Parathyroid adenoma (tissue), 2 donors: ENCODE data around the gene HIRIP3.
"Not testable (repeated sequence)": the region's sequence is repeated elsewhere in the genome, so short reads cannot be mapped to it uniquely, and the experiment has no call there.

ENCODE experiments used
- H2AFZ ChIP-seq: fragments of 300-600 bp; sonication (generic); one replicate; pipeline ENCODE4 v1.7.0; 2017; ENCODE audit warnings: antibody characterized with exemption, mild to moderate bottlenecking
- H3K27ac ChIP-seq: fragments of 300-600 bp; sonication (generic); one replicate; pipeline ENCODE4 v1.7.0; 2017
- H3K27me3 ChIP-seq: fragments of 300-600 bp; sonication (generic); one replicate; pipeline ENCODE4 v1.7.0; 2017; ENCODE audit warnings: low read length; ENCODE audit not compliant: control insufficient read depth, insufficient read depth
- H3K36me3 ChIP-seq: fragments of 300-600 bp; sonication (generic); one replicate; pipeline ENCODE4 v1.7.0; 2017; ENCODE audit warnings: low read length; ENCODE audit not compliant: control insufficient read depth, insufficient read depth
- H3K4me1 ChIP-seq: fragments of 300-600 bp; sonication (generic); one replicate; pipeline ENCODE4 v1.7.0; 2017; ENCODE audit warnings: control low read depth
- H3K4me2 ChIP-seq: fragments of 300-600 bp; sonication (generic); one replicate; pipeline ENCODE4 v1.7.0; 2017; ENCODE audit warnings: low read length
- H3K4me3 ChIP-seq: fragments of 300-600 bp; sonication (generic); one replicate; pipeline ENCODE4 v1.7.0; 2017; ENCODE audit warnings: low read depth, low read length
- H3K79me2 ChIP-seq: fragments of 300-600 bp; sonication (generic); one replicate; pipeline ENCODE4 v1.7.0; 2017; ENCODE audit warnings: control low read depth
- H3K9ac ChIP-seq: fragments of 300-600 bp; sonication (generic); one replicate; pipeline ENCODE4 v1.7.0; 2017; ENCODE audit warnings: mild to moderate bottlenecking
- H3K9me3 ChIP-seq: fragments of 300-600 bp; sonication (generic); one replicate; pipeline ENCODE4 v1.7.0; 2017; ENCODE audit warnings: low read length; ENCODE audit not compliant: control insufficient read depth
- CTCF ChIP-seq: fragments of 300-600 bp; sonication (generic); IDR thresholded peaks from one replicate; pipeline ENCODE4 v1.7.0; 2017; ENCODE audit warnings: antibody characterized with exemption, mild to moderate bottlenecking
- donor health status: primary hyperparathyroidism.

The HIRIP3 gene

GRCh38 chr16:30017277-30017656 lies 21.9 kb upstream of the HIRIP3 start:
- Histone ChIP-seq H3K4me2 (no peak overlapping the region), H3K27ac (no peak overlapping the region), H3K4me1 (no peaks in the 10 kb centered on the region), H3K9me3 (no peaks in the 10 kb centered on the region), H3K27me3 (no peaks in the 10 kb centered on the region), H3K4me3 (no peak overlapping the region), H3K79me2 (no peaks in the 10 kb centered on the region), H3K36me3 (no peaks in the 10 kb centered on the region), H3K9ac (no peak overlapping the region), H2AFZ (no peak overlapping the region)
- TF ChIP-seq CTCF = no peak

- H3K9me3 ChIP-seq = no peaks in the 10 kb centered on the region
These were observed 21.3 kb upstream of the HIRIP3 start for GRCh38 chr16:30016555-30017276.

GRCh38 chr16:30015450-30015849 lies 20.0 kb upstream of the HIRIP3 start:
- H3K4me3 ChIP-seq, H3K4me2 ChIP-seq: not testable (repeated sequence)

More at GRCh38 chr16:30016555-30017276, 21.3 kb upstream of the HIRIP3 start:
- no peak for TF ChIP-seq CTCF
- no peaks in the 10 kb centered on the region for H3K27me3 ChIP-seq
- no peak overlapping the region for H2AFZ ChIP-seq
- H3K27ac ChIP-seq = no peak overlapping the region
- H3K4me2 ChIP-seq = no peak overlapping the region
- H3K4me3 ChIP-seq = no peak overlapping the region
- H3K4me1 ChIP-seq = no peaks in the 10 kb centered on the region
- no peaks in the 10 kb centered on the region for H3K79me2 ChIP-seq
- H3K9ac ChIP-seq = no peak overlapping the region
- no peaks in the 10 kb centered on the region for H3K36me3 ChIP-seq

GRCh38 chr16:30012598-30012997 lies 17.2 kb upstream of the HIRIP3 start:
- not testable (repeated sequence) for H3K36me3 ChIP-seq, H2AFZ ChIP-seq, H3K9ac ChIP-seq, H3K4me2 ChIP-seq, H3K4me3 ChIP-seq, H3K4me1 ChIP-seq, H3K79me2 ChIP-seq, H3K27ac ChIP-seq, H3K27me3 ChIP-seq, H3K9me3 ChIP-seq

More at GRCh38 chr16:30015450-30015849, 20.0 kb upstream of the HIRIP3 start:
- not testable (repeated sequence) for H3K9me3 ChIP-seq, H3K9ac ChIP-seq, H2AFZ ChIP-seq, H3K4me1 ChIP-seq, H3K79me2 ChIP-seq, H3K27ac ChIP-seq, H3K36me3 ChIP-seq, H3K27me3 ChIP-seq

- Histone ChIP-seq H3K4me2 (no peak overlapping the region), H3K27ac (no peak overlapping the region), H2AFZ (peak overlapping the region; percentile 28)
These were observed 16.5 kb upstream of the HIRIP3 start for GRCh38 chr16:30011714-30012504.

More at GRCh38 chr16:30011714-30012504, 16.5 kb upstream of the HIRIP3 start:
- Histone ChIP-seq H3K9me3 (no peaks in the 10 kb centered on the region), H3K79me2 (no peaks in the 10 kb centered on the region), H3K4me3 (no peak overlapping the region), H3K9ac (no peak overlapping the region), H3K4me1 (peaks cover 3% of the 10 kb centered on the region), H3K27me3 (peaks cover 4% of the 10 kb centered on the region), H3K36me3 (no peaks in the 10 kb centered on the region)
- no peak for TF ChIP-seq CTCF
